ENCODE results near the gene F12.
"Not testable (repeated sequence)": the region's sequence is repeated elsewhere in the genome, so short reads cannot be mapped to it uniquely, and the experiment has no call there.

F12 gene

DNA sequence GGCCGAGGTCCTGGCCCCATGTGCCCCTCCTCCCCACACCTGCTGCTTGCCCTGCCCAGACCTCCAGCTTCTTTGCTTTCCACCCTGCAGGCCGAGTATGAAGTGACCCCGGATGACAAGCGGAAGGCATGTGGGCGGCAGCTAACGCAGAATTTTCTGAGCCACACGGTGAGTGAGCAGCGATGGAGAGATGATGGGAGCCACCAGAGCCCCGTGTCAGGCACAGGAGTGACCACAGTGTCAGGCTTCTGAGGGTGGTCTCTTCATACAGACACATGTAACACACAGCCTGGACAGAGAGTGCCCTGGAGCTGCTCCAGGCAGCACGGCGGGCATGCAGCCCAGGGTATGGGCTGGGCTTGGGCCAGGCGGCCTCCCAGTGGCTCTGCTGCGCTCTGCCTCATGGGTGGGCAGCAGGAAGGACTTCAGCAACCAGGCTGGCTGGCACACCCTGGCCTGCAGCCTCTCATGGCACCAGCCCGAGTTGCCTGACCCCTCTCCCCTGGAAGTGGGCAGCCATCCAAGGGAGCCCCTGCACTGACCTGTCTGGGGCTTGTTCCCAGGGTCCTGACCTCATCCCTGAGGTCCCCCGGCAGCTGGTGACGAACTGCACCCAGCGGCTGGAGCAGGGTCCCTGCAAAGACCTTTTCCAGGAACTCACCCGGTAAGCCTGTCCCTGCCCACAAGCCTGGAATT, 22.9 kb upstream of the F12 start:
- DNase-seq, result no peak

DNA sequence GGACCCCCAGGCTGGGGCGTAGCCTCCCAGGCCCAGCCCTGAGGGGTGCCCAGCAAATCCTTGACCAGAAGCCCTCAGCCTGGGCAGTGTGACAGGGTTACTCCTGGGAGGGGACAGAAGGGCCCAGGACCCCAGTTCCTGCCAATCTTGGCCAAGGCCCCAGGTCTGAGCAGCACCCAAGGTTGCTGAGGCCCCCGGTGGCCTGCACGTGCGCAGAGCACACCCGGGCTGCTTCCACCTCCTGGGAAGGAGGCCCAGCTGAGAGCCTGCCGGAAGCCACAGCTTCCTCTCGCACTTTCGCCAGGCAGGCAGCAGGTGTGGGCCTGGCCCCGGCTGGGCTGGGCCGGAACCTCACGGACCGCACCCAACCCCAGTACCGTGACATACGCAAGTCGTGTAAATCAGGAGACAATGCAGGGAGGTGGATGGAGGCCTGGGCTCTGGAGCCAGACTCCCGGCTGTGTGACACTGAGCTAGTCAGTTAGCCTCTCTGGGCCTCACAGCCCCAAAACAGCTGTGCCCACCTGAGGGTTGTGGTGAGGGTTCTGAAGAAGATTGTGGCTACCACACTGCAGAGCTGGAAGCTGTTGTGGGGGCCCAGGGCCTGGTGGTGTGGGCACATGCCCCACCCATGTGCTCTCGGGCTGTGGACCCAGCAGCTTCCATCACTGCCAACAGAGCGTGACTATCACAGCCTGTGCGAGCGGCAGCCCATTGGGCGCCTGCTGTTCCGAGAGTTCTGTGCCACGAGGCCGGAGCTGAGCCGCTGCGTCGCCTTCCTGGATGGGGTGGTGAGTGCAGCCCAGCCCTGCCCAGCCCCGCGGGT, 22.2 kb upstream of the F12 start:
- DNase-seq, result peak in 1 of 2 donors; percentile 29

DNA sequence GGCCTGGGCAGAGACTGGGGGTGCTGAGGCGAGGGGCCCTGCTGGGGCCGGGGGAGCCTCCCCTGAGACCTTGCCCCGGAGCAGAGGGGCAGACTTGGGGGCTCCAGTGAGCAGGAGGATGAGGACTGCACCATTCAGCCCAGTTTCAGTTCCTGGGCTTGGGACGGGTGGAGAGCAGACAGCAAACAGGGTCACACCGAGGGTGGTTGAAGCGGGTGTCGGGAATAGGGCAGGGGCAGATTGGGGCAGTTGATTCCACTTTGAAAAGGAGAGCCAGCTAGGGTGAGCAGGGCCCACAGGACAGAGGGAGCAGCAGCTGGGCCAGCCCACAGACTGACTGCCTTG, 21.6 kb upstream of the F12 start:
- no peak for DNase-seq

DNA sequence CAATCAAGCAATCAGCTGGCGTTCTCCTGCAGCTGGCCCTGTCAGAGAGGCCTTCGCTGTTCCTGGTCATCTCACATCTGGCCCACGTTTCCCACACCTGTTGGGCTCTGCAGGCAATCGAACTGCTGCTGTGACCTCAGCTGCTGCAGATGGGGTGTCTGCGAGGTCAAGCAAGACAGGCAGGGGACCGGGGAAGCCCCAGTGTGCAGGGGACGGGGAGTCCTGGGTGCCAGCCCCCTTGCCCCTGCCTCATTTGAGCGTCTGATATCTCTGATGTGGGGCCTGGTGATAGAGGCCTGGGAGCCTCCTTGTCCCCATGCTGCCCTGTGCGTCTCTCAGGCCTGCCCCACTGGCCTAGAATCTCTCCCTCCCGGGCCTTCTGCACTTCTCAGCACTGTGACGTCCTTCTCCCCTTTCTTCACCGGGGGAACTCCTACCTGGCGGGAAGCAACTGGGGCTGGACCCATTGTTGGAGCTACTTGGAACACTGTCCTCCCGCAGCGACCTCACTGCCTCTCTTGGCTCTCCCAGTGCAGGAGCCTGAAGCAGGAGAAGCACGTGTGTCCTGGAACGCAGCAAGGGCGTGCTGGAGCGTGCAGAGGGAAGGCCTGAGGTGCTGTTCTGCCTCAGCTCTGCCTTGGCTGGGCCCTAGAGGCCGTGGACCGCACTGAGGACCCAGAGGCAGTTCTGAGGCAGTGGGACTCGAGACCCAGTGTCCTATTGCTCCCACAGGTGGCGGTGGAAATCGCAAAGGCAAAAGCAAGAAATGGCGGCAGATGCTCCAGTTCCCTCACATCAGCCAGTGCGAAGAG, 21.0 kb upstream of the F12 start:
- DNase-seq, result no peak

DNA sequence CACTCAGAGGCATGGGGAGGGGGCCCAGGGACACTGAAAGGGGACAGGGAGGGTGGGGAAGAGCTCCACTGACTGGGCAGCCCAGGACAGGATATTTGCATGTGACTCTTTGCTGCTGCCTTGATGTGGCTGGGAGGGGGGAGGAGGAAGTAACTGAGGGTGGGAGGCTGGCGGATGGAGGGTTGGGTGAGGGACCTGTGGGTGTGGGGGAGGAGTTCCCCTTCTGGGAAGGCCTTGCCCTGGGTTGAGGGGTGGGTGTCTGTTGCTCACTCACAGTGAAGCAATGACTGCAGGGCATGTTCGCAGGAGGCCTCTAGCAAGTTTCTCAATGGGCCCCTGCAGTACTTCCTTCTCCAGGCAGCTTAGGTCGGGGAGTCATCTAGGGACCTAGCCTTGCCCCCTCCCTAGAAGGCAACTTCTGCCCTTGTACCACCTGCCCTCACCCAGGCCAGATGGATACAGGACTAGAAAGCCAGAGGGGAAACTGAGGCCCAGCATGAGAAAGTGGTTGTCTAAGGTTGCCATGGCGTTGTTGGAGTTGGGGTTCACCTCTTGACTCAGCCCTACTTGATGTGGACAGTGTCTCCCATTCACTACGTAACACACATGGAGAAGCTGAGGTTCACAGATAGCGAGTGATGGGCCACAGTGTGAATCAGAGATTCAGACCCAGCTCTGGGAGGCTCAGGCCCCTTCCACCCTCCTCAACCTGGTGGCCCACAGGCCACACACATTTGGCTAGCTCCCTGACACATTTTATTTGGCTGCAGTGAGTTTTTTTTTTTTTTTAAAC, 20.1 kb upstream of the F12 start:
- peak; percentile 97 to 98 for DNase-seq

DNA sequence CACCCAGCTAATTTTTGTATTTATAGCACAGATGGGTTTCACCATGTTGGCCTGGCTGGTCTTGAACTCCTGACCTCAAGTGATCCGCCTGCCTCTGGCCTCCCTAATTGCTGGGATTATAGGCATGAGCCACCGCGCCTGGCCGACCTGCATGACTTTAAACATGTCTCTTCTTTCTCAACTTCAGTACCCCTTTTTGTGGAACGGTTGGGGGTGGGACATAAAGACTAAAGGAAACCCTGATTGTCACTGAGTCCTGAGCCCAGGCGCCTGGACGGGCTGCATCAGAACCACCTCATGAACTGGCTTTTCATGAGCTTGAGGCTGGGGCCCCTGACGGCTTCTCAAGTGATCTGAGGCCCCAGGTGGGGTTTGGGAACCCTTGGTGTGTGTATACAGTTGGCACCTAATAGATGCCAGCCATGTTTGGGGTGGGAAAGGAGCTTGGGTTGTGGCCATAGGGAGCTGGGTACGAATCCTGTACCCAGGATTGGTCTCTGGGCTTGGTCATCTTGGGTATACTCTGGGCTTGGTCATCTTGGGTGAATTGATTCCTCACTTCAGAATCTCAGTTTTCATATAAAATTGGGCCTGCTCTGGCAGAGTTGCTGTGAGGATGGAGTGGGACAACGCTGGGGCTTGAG, 19.3 kb upstream of the F12 start:
- DNase-seq, result peak in 1 of 2 donors; percentile 44

DNA sequence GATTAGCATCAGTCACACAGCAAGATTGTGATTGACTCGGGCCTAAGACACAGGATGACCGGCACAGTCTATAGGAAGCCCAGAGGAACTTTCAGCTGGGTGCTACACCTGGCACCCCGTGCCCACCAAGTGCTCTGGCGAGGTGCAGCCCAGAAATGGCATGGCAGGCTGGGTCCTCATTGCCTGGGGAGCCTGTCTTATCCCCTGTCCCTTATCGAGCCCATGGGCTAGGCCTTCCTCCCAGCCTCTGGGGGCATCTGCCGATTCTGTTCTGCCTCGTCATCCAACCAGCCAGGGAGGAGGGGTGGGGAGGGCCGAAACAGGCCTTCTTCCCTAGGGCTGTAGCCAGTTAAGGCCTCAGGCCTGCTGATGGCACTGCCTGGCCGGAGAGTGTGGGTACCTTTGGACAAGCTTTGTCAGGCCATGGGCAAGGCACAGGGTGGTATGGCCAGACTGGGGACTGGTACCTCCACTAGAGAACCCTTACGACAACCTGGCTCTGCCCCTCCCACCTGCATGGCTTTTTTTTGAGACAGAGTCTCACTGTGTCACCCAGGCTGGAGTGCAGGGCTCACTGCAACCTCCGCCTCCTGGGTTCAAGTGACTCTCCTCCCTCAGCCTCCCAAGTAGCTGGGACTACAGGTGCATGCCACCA, 18.7 kb upstream of the F12 start:
- DNase-seq, result peak; percentile 48 to 50

DNA sequence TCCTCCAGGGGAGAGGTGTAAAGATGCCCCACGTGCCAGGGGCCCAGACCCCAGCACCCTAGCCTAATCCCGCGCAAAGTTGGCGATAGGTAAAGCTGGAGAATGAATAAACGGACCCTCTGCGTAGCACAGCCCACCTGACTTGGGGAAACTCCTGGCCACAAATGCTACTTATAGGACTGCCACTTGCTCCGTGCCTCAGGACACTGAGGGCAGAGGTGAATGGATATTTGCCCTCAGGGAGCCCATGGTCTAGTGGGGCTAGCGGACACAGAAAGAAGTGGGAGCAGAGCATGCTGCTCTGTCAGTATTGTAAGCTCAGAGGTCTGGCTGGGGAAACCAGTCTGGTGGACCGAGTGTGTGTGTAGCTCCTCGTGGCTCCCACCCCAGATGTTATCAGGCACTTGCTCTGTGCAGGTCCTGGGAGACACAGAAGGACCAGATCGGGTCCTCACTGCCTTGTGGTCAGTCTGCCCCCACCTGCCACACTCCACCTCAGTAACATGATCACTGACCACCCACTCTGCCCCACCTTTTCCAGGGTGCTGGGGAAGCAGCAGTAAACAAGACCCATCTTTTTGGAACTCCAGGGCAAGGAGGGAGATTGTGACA, 18.0 kb upstream of the F12 start:
- DNase-seq, result no peak

DNA sequence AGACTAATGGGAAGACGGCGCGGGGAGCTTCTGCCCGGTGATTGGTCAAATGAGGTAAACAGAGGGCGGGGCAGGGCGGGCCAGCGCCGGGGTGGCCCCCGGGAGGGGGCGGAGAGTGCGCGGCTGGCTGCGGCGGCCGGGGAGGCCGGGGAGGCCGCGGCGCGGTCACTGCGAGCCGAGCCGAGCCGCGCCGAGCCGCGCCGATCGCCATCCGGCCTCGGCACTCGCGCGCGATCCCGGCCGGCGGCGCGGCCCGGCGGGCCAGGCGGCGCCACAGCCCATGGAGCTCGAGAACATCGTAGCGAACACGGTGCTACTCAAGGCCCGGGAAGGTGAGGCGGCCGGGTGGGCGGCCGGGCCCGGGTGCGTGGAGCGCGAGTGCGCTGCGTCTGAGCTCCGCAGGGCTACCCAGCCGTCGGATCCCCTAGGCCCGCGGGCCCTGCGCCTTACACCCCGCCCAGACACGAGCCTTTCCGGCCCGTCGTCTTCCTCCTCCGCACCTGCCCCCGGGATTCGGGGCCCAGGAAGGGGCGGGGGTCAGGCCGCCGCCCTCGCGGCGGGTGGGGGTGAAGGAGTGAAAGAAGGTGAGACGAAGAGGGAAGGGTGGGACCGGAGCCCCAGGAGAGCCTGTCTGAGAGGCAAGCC, 17.3 kb upstream of the F12 start, which contains the start of gene GRK6:
Gene GRK6, plus strand, starts transcription at position 111 of the 645 bp plus-strand sequence. Its CDS starts 170 bp downstream, at position 281.
- peak in 1 of 2 donors; percentile 53 for DNase-seq

DNA sequence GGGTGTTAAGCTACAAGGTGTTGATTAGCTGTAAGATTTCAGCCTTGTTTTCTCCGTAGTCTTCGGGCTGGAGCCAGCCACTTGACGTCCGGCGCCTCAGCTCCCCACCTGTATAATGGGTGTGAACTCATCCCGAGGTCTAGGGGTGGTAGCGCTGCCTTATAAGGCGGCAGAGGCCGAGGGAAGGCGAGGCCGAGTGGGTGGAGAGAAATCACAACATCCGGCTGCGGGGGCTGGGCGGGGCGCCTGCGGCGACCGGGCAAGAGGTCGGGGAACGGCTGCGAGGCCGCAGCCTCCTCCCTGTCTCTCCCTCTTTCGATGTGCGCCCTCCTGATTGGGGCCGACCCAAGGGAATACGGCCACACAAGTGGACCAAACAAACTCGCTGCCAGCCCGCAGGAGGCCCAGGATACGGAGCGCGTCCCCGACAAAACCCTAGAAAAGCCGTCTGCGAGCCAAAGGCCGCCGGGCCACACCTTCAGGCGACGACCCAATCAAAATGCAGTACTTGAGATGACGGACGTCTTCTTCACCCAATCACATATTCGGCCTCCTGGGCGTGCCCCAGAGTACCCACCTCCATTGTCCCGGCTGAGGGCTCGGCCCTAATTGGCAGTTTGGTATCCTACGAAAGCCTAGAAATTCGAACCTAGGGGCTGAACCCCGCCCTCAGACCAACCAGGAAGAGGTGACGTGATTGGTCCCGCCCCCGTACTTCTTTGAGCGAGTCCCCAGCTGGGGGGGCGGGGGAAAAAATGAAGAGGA, 16.6 kb upstream of the F12 start:
- DNase-seq, result peak; percentile 100

DNA sequence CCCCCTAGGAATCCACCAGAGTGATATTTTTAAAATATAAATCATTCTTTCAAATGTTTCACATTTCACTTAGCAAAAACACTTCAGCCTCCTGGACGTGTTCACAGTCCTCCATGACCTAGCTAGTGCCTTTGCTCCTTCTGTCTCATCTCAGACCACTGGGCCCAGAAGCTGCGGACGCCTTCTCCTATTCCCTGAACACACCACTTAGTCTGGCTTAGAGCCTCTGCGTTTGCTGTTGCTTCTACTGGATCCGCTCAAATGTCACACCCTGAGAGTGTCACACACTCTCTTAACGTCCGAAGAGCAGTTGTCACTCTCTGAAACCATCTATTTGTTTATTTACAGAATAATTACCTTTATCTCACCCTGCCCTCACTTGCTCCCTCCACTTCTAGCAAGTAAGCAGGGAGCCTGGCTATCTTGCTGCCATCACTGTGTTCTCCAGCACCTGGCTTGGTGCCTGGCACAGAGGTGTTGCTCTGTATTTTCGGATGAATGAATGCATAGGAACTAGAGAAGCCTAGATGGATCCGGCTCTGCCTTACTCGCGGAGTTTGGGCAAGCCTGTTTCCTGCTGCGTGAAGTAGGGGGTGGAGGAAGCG, 15.9 kb upstream of the F12 start:
- DNase-seq, result no peak

DNA sequence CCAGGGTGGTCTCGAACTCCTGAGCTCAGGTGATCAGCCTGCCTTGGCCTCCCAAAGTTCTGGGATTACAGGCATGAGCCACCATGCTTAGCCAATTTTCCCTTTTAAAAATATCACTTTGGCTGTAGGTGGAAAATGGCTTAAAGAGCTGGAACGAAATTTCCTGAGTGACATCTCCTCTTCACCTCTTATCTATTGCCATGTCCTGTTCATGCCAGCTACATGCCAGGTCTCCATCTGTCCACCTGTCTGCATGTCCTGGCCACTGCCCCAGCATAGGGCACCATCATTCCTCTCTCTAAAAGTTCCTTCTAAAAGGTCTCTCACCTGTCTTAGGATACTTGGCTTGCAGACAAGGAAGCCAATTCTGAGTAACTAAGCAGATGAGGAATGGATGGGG, 14.3 kb upstream of the F12 start:
- DNase-seq, result no peak

DNA sequence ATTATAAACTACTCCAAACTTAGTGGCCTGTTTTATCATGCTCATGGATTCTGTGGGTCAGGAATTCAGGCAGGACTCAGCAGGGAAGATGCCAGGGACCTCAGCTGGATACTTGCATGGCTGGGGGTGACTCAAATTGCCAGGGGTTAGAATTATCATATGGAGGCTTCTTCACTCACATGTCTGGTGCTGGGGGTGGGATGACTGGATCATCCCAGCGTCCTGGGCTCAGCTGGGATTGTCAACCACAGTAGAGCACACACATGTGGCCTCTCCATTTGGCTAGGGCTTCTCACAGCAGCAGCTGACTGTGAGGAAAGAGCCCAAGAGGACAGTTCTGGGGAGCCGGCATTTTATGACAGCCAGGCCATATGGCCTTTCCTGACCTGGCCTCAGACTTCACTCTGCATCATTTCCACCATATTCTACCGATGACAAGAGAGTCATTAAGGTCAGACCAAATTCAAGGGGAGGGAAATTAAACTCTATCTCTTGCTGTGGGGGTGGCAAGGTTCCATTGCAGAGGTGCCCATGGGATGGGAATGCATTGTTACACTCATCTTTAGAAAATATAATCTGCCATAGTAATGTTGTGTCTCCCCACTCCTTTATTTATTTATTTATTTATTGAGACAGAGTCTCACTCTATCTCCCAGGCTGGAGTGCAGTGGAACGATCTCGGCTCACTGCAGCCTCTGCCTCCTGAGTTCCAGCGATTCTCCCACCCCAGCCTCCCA, 11.9 kb upstream of the F12 start:
- DNase-seq, result no peak

DNA sequence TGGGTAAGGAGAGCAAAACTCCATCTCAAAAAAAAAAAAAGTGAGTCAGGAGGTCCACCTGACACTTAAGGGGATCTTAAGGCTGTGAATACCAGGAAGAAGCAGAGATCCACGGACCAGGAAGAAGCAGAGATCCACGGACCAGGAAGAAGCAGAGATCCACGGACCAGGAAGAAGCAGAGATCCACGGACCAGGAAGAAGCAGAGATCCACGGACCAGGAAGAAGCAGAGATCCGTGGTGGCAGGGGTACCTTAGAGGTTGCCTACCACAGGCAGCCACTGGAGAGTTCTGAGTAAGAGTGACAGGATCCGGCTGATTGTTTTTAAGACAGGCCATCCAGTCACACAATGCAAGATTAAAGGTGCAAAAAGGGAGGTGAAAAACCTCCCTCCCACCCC, 11.1 kb upstream of the F12 start:
- not testable (repeated sequence) for DNase-seq

DNA sequence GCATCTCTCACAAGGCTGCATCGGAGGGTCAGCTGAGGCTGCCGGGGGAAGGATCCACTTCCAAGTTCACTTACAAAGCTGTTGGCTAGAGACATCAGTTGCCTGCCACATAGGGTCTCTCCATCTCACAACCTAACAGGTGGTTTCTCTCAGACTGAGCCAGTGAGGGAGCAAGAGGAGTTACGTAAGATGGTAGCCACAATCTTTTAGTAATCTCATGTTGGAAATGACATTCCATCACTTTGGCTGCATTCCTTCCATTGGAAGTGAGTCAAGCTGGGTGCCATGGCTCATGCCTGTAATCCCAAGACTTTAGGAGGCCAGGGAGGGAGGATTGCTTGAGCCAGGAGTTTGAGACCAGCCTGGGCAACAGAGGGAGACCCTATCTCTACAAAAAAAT, 9.7 kb upstream of the F12 start:
- no peak for DNase-seq

DNA sequence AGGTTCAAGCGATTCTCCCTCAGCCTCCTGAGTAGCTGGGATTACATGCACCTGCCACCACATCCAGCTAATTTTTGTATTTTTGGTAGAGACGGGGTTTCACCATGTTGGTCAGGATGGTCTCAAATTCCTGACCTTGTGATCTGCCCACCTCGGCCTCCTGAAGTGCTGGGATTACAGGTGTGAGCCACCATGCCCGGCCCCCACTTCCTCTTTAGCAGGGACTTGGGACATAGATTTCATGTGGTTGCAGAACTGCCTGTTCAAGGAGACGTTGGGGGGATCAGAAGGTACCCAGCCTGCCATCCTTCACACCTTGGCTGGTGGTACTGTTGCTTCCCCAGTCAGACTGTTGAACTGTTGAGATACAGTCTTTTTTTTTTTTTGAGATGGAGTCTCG, 7.7 kb upstream of the F12 start:
- DNase-seq, result not testable (repeated sequence)

DNA sequence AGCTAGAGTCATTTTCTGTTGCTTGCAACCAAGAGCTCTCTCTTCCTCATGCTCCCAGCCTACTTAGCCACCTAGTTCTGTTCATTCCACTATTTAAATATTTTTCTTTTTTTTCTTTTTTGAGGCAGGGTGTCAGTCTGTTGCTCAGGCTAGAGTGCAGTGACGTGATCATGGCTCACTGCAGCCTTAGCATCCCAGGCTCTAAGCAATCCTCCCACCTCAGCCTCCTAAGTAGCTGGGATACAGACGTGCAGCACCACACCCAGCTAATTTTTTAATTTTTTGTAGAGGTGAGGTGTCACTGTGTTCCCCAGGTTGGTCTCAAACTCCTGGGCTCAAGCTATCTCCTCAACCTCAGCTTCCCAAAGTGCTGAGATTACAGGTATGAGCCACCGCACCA, 5.1 kb upstream of the F12 start:
- DNase-seq, result no peak

DNA sequence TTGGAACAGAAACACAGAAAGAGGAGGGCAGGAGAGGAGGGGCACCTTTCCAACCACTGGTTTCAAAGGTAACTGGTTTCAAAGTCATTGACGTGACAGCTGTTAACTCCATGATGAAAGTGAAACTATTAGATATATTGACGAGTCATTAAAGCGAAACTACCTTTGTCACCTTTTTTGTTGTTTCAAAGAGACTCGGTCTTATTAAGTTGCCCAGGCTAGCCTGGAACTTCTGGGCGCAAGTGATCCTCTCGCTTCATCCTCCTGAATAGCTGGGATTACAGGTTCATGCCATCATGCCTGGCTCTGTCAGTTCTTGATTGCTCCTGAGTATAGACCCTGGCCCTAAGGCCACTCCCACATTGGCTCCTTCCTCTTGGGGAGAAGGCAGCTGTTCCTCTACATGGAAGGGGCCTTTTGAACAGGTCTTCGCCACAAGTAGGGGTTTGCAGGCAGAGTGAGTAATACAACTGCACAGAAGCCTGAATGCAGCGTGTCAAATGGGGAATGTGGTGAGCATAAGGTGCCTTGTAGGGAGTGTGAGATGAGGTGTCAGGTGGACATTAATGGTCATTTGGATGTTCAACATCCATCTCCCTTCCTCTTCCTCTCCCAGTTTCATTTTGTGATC, 3.4 kb upstream of the F12 start:
- DNase-seq, result no peak
